CD8-positive, alpha-beta memory T cell (primary cell): ENCODE results near the gene XPR1. TPM values are rescaled to one million over a fixed set of nuclear protein-coding genes. Genes with fewer than 3 reads are reported as not detected.
"Not testable (repeated sequence)": the region's sequence is repeated elsewhere in the genome, so short reads cannot be mapped to it uniquely, and the experiment has no call there.

Experiments
- CTCF ChIA-PET: fragments of 350-600 bp; sonication (Branson Sonifier 250); formaldehyde crosslinking; loops from one replicate; lab custom pipeline; 2021; ENCODE audit warnings: antibody characterized with exemption; lab: Charles Lee
- POLR2A ChIA-PET: fragments of 350-600 bp; sonication (Branson Sonifier 250); formaldehyde crosslinking; loops from one replicate; lab custom pipeline; 2021; ENCODE audit warnings: antibody characterized with exemption; lab: Charles Lee
- DNase-seq, 5 donors: peaks; one replicate each; pipeline versions ENCODE4 v3.0.0 to v3.0.0-alpha.2; 2020 to 2022; ENCODE audit warnings: mixed read lengths in 1 of 5
- H3K27ac ChIP-seq: one replicate; pipeline ENCODE4 v1.7.0; 2013; ENCODE audit warnings: low read depth, mild to moderate bottlenecking, low read length, moderate library complexity
- H3K27me3 ChIP-seq: 2 replicates; pipeline ENCODE4 v1.7.0; 2013; ENCODE audit warnings: low read length, mild to moderate bottlenecking; ENCODE audit not compliant: insufficient read depth, poor library complexity, severe bottlenecking
- H3K36me3 ChIP-seq: 2 replicates; pipeline ENCODE4 v1.7.0; 2013; ENCODE audit warnings: mild to moderate bottlenecking, low read length, moderate library complexity; ENCODE audit not compliant: insufficient read depth
- H3K4me1 ChIP-seq: 2 replicates; pipeline ENCODE4 v1.7.0; 2013; ENCODE audit warnings: mild to moderate bottlenecking, low read length, moderate library complexity; ENCODE audit not compliant: insufficient read depth
- H3K4me3 ChIP-seq: 2 replicates; pipeline ENCODE4 v1.7.0; 2013; ENCODE audit warnings: mild to moderate bottlenecking, low read length
- H3K9me3 ChIP-seq: 2 replicates; pipeline ENCODE4 v1.7.0; 2013; ENCODE audit warnings: mild to moderate bottlenecking, low read length
- H3K27ac Mint-ChIP-seq, 8 donors: one replicate each; pipeline ENCODE4 v1.8.0; 2020 to 2021; ENCODE audit warnings: mixed read lengths in 8 of 8, mild to moderate bottlenecking in 6 of 8, inconsistent platforms in 3 of 8, moderate library complexity in 3 of 8
- H3K27me3 Mint-ChIP-seq, 2 donors: one replicate each; pipeline ENCODE4 v1.8.0; 2020 to 2021; ENCODE audit warnings: mixed read lengths in 2 of 2, mild to moderate bottlenecking in 1 of 2, moderate library complexity in 1 of 2
- H3K36me3 Mint-ChIP-seq, 3 donors: one replicate each; pipeline ENCODE4 v1.8.0; 2020 to 2021; ENCODE audit warnings: mixed read lengths in 3 of 3, inconsistent platforms in 1 of 3, mild to moderate bottlenecking in 1 of 3
- H3K4me1 Mint-ChIP-seq, 3 donors: one replicate each; pipeline ENCODE4 v1.8.0; 2020 to 2021; ENCODE audit warnings: mixed read lengths in 3 of 3, inconsistent platforms in 1 of 3, mild to moderate bottlenecking in 1 of 3
- H3K4me3 Mint-ChIP-seq, 7 donors: one replicate each; pipeline ENCODE4 v1.8.0; 2020 to 2021; ENCODE audit warnings: mixed read lengths in 7 of 7, mild to moderate bottlenecking in 6 of 7, moderate library complexity in 4 of 7, inconsistent platforms in 2 of 7
- H3K9me3 Mint-ChIP-seq, 5 donors: one replicate each; pipeline ENCODE4 v1.8.0; 2020 to 2022; ENCODE audit warnings: mixed read lengths in 5 of 5, mild to moderate bottlenecking in 3 of 5, moderate library complexity in 2 of 5, inconsistent platforms in 1 of 5
- polyA plus RNA-seq: library from polyadenylated mRNA; unstranded; fragments of 300-500 nt; fragmentation: Illumina TruSeq; gene quantifications from one replicate; pipeline ENCODE4 v1.2.3, GENCODE V29; 2021
- total RNA-seq, 2 experiments: library from RNA; stranded (reverse); gene quantifications; one replicate each; pipeline ENCODE4 v1.2.3, GENCODE V29; 2021

The XPR1 gene
- total and polyA plus RNA-seq, 3 experiments from 2014 or later, result 7.6 to 23.2 (median 20.8) TPM

DNA sequence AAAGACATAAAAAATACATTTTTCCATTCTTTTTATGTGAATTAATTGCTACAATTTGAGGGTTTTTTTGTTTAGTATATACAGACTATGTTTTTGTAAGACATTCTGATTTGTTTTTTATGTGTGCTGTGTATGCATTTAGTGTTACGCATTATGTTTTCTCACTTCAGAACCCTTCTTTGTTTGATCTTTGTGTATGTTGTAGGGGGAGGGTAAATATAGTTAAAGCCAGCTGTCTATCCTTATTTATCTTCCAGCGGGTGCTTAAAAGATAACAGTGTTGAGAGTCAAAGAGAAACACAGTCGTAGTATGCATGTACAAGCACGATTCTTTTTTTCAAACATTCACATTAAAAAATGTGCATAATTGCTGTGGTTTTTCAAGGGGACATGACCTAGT lies 183.4 kb downstream of the XPR1 start:
- Mint-ChIP-seq H3K4me3 (no peak overlapping the region), H3K36me3 (peaks cover 20 to 37% (median 24%) of the 10 kb centered on the region in 3 donors), H3K4me1 (peaks cover 0 to 3% (median 0%) of the 10 kb centered on the region in 3 donors), H3K27me3 (no peaks in the 10 kb centered on the region), H3K9me3 (no peaks in the 10 kb centered on the region), H3K27ac (no peak overlapping the region)
- CTCF ChIA-PET, result no interaction called here
- DNase-seq, result no peak
- Histone ChIP-seq H3K27ac (no peak overlapping the region), H3K36me3 (no peaks in the 10 kb centered on the region), H3K4me1 (no peaks in the 10 kb centered on the region), H3K9me3 (no peaks in the 10 kb centered on the region), H3K27me3 (no peaks in the 10 kb centered on the region), H3K4me3 (no peak overlapping the region)
- POLR2A ChIA-PET, result no interaction called here

DNA sequence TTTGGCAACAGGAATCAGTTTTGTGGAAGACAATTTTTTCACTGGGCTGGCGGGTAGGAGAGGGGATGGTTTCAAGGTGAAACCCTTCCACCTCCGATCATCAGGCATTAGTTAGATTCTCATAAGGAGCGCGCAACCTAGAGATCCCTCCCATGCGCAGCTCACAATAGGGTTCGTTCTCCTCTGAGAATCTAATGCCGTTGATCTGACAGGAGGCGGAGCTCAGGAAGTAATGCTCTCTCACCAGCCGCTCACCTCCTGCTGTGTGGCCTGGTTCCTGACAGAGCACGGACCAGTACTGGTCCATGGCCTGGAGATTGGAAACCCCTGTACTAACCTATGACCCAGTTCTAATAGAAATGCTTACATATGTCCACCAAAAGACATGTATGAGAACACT lies 184.3 kb downstream of the XPR1 start:
- no peak overlapping the region for H3K27ac Mint-ChIP-seq
- Histone ChIP-seq H3K4me3 (no peak overlapping the region), H3K36me3 (no peaks in the 10 kb centered on the region), H3K27me3 (no peaks in the 10 kb centered on the region), H3K27ac (no peak overlapping the region), H3K9me3 (no peaks in the 10 kb centered on the region), H3K4me1 (no peaks in the 10 kb centered on the region)
- POLR2A ChIA-PET, result no interaction called here
- H3K27me3 Mint-ChIP-seq, result no peaks in the 10 kb centered on the region
- CTCF ChIA-PET, result no interaction called here
- no peak for DNase-seq
- H3K9me3 Mint-ChIP-seq, result no peaks in the 10 kb centered on the region
- peaks cover 0 to 3% (median 0%) of the 10 kb centered on the region in 3 donors for H3K4me1 Mint-ChIP-seq
- H3K4me3 Mint-ChIP-seq, result no peak overlapping the region
- H3K36me3 Mint-ChIP-seq, result peaks cover 25 to 42% (median 33%) of the 10 kb centered on the region in 3 donors

DNA sequence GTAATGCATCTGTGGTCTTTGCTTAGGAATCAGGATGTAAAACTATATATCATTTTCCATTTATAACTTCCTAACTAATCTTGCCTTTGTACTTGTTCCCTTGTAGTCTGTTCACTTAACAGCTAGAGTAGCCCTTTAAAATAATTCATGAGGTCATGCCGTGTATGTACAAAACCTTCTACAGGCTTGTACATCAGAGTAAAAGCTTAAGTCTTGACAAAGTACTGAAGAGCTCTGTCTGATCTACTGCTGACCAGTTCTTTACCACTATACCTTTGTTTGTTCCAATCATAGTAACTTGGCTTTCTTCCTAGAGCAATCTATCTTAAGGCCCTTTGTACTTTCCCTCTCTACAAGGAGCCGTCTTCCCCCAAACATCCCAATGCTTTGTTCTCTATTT lies 190.1 kb downstream of the XPR1 start:
- Mint-ChIP-seq H3K4me3 (no peak overlapping the region), H3K4me1 (no peaks in the 10 kb centered on the region), H3K27ac (no peak overlapping the region), H3K27me3 (no peaks in the 10 kb centered on the region), H3K36me3 (peaks cover 12 to 41% (median 36%) of the 10 kb centered on the region in 3 donors), H3K9me3 (no peaks in the 10 kb centered on the region)
- H3K27ac ChIP-seq, result no peak overlapping the region
- no peak overlapping the region for H3K4me3 ChIP-seq
- no peaks in the 10 kb centered on the region for H3K4me1 ChIP-seq
- no peaks in the 10 kb centered on the region for H3K9me3 ChIP-seq
- no peaks in the 10 kb centered on the region for H3K36me3 ChIP-seq
- POLR2A ChIA-PET, result no interaction called here
- no peak for DNase-seq
- no peaks in the 10 kb centered on the region for H3K27me3 ChIP-seq
- CTCF ChIA-PET, result no interaction called here

DNA sequence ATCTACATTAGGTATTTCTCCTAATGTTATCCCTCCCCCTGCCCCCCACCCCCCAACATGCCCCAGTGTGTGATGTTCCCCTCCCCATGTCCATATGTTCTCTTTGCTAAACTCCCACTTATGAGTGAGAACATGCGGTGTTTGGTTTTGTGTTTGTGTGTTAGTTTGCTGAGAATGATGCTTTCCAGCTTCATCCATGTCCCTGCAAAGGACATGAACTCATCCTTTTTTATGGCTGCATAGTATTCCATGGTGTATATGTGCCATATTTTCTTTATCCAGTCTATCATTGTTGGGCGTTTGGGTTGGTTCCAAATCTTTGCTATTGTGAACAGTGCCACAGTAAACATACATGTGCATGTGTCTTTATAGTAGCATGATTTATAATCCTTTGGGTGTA lies 199.7 kb downstream of the XPR1 start:
- CTCF ChIA-PET, H3K27ac Mint-ChIP-seq, H3K36me3 ChIP-seq, H3K4me1 ChIP-seq, H3K27me3 Mint-ChIP-seq, DNase-seq, H3K27ac ChIP-seq, POLR2A ChIA-PET, H3K4me3 ChIP-seq, H3K27me3 ChIP-seq, H3K4me3 Mint-ChIP-seq, H3K9me3 ChIP-seq, H3K4me1 Mint-ChIP-seq: not testable (repeated sequence)
- Mint-ChIP-seq H3K36me3 (peaks cover 43 to 78% (median 75%) of the 10 kb centered on the region in 3 donors), H3K9me3 (peaks cover 10 to 30% (median 20%) of the 10 kb centered on the region in 5 donors)

DNA sequence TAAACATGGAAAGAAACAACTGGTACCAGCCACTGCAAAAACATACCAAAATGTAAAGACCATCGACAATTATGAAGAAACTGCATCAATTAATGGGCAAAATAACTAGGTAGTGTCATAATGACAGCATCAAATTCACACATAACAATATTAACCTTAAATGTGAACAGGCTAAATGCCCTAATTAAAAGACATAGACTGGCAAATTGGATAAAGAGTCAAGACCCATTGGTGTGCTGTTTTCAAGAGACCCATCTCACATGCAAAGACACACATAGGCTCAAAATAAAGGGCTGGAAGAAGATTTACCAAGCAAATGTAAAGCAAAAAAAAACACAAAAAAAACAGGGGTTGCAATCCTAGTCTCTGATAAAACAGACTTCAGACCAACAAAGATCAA lies 201.4 kb downstream of the XPR1 start:
- POLR2A ChIA-PET, H3K36me3 ChIP-seq, H3K4me3 Mint-ChIP-seq, H3K27me3 ChIP-seq, CTCF ChIA-PET, H3K4me3 ChIP-seq, H3K4me1 ChIP-seq, H3K27me3 Mint-ChIP-seq, DNase-seq, H3K9me3 ChIP-seq, H3K4me1 Mint-ChIP-seq, H3K27ac Mint-ChIP-seq, H3K27ac ChIP-seq: not testable (repeated sequence)
- peaks cover 10 to 30% (median 20%) of the 10 kb centered on the region in 5 donors for H3K9me3 Mint-ChIP-seq
- H3K36me3 Mint-ChIP-seq, result peaks cover 47 to 84% (median 80%) of the 10 kb centered on the region in 3 donors

DNA sequence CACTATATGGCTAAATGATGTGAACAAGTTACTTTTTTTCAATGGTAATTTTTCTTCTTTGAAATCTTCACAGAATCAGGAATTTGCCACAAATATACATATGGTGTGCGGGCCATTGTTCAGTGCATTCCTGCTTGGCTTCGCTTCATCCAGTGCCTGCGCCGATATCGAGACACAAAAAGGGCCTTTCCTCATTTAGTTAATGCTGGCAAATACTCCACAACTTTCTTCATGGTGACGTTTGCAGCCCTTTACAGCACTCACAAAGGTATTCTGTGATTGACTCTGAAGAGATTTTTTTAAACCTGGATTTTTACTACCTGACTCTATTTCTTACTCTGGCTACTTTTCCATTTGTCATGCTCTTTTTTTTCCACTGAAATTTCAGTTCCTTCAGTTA lies 204.6 kb downstream of the XPR1 start:
- peak overlapping the region in 1 of 8 donors; percentile 11 for H3K27ac Mint-ChIP-seq
- H3K4me1 Mint-ChIP-seq, result peaks cover 0 to 9% (median 3%) of the 10 kb centered on the region in 3 donors
- peaks cover 5 to 27% (median 20%) of the 10 kb centered on the region in 5 donors for H3K9me3 Mint-ChIP-seq
- ChIA-PET CTCF (no interaction called here), POLR2A (no interaction called here)
- Histone ChIP-seq H3K4me1 (no peaks in the 10 kb centered on the region), H3K4me3 (no peak overlapping the region), H3K27ac (no peak overlapping the region), H3K36me3 (no peaks in the 10 kb centered on the region), H3K9me3 (no peaks in the 10 kb centered on the region), H3K27me3 (no peaks in the 10 kb centered on the region)
- no peak for DNase-seq
- peaks cover 41 to 69% (median 55%) of the 10 kb centered on the region in 3 donors for H3K36me3 Mint-ChIP-seq
- H3K27me3 Mint-ChIP-seq, result no peaks in the 10 kb centered on the region
- H3K4me3 Mint-ChIP-seq, result no peak overlapping the region

DNA sequence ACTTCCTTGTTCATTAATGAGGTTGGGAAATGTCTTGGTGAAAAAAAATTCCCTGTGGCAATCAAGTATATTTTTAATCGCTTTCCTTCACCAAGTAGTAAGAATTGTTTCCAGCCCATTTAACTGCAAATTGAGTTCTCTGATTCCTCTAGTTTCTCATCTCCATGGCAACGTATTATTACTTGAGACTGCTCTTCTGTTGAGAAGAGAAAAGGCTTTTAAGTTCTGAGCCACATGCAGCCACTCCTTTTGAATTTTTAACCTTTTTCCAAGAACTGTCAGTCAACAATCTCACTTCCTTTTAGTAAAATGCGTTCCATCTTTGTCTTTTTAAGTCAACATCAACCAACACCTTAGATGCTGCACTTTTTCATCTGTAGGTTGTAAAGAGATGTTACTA lies 205.2 kb downstream of the XPR1 start:
- no peaks in the 10 kb centered on the region for H3K9me3 ChIP-seq
- CTCF ChIA-PET, result no interaction called here
- H3K4me3 Mint-ChIP-seq, result no peak overlapping the region
- H3K9me3 Mint-ChIP-seq, result peaks cover 5 to 21% (median 14%) of the 10 kb centered on the region in 5 donors
- DNase-seq, result no peak
- H3K27me3 ChIP-seq, result no peaks in the 10 kb centered on the region
- peaks cover 0 to 9% (median 3%) of the 10 kb centered on the region in 3 donors for H3K4me1 Mint-ChIP-seq
- H3K4me3 ChIP-seq, result no peak overlapping the region
- H3K36me3 ChIP-seq, result no peaks in the 10 kb centered on the region
- peaks cover 40 to 64% (median 49%) of the 10 kb centered on the region in 3 donors for H3K36me3 Mint-ChIP-seq
- POLR2A ChIA-PET, result no interaction called here
- no peaks in the 10 kb centered on the region for H3K27me3 Mint-ChIP-seq
- no peaks in the 10 kb centered on the region for H3K4me1 ChIP-seq
- H3K27ac ChIP-seq, result no peak overlapping the region
- H3K27ac Mint-ChIP-seq, result peak overlapping the region in 1 of 8 donors; percentile 45

DNA sequence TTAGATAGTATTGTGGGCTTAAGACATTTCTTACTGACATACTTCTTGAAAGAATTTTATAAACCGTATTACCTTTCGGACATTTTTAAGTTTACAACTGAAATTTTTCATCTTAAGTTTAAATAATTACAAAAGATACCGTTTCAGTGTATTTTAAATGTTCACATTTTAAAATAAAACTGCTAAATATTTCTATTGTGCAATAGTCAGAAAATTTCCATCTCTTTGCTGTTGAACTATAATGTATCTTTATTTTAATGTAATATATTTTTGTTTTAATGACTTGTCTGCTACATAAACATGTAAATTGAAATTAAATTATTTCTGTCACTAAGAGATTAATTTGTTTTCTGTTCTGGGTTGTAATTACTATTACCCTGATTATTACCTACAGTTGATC lies 206.7 kb downstream of the XPR1 start:
- peaks cover 0 to 9% (median 3%) of the 10 kb centered on the region in 3 donors for H3K4me1 Mint-ChIP-seq
- Histone ChIP-seq H3K4me1 (no peaks in the 10 kb centered on the region), H3K27ac (no peak overlapping the region), H3K36me3 (no peaks in the 10 kb centered on the region), H3K9me3 (no peaks in the 10 kb centered on the region), H3K4me3 (no peak overlapping the region), H3K27me3 (no peaks in the 10 kb centered on the region)
- H3K36me3 Mint-ChIP-seq, result peaks cover 28 to 53% (median 34%) of the 10 kb centered on the region in 3 donors
- ChIA-PET CTCF (no interaction called here), POLR2A (no interaction called here)
- H3K27me3 Mint-ChIP-seq, result no peaks in the 10 kb centered on the region
- no peak overlapping the region for H3K27ac Mint-ChIP-seq
- H3K4me3 Mint-ChIP-seq, result no peak overlapping the region
- DNase-seq, result no peak
- H3K9me3 Mint-ChIP-seq, result peaks cover 0 to 8% (median 2%) of the 10 kb centered on the region in 5 donors
